Measurements from ENCODE around the gene CDCA4.

CDCA4 gene

GRCh38 chr14:105020815-105021655 lies at the start of gene CDCA4:
TSS of gene CDCA4 (minus strand) at chr14:105021083. CDS start at chr14:105011929, 9,154 bp downstream.
- TF ChIP-seq GATA3 (IDR thresholded peaks at IDR 0.05; ENCODE audit: low read depth, low read length) (no peak), GATA2 (IDR thresholded peaks at IDR 0.05; ENCODE audit: low read depth, low read length) (no peak)

- TF ChIP-seq GATA3 (IDR thresholded peaks at IDR 0.05; ENCODE audit: low read depth, low read length), result no peak
Measured at GRCh38 chr14:105069871-105070759, 49.2 kb upstream of the CDCA4 start.

- TF ChIP-seq GATA3 (IDR thresholded peaks at IDR 0.05; ENCODE audit: low read depth, low read length), result no peak
- no peak for TF ChIP-seq GATA2 (IDR thresholded peaks at IDR 0.05; ENCODE audit: low read depth, low read length)
Measured at GRCh38 chr14:105069522-105069870, 48.6 kb upstream of the CDCA4 start.

GRCh38 chr14:105068818-105069217 lies 47.9 kb upstream of the CDCA4 start:
- no peak for TF ChIP-seq GATA3 (IDR thresholded peaks at IDR 0.05; ENCODE audit: low read depth, low read length)
- no peak for TF ChIP-seq GATA2 (IDR thresholded peaks at IDR 0.05; ENCODE audit: low read depth, low read length)

- TF ChIP-seq GATA3 (IDR thresholded peaks at IDR 0.05; ENCODE audit: low read depth, low read length) (no peak), GATA2 (IDR thresholded peaks at IDR 0.05; ENCODE audit: low read depth, low read length) (no peak)
Measured at GRCh38 chr14:105067969-105068301, 47.1 kb upstream of the CDCA4 start.

GRCh38 chr14:105067140-105067968 lies 46.5 kb upstream of the CDCA4 start:
- TF ChIP-seq GATA3 (IDR thresholded peaks at IDR 0.05; ENCODE audit: low read depth, low read length) (no peak), GATA2 (IDR thresholded peaks at IDR 0.05; ENCODE audit: low read depth, low read length) (no peak)

GRCh38 chr14:105066240-105067071 lies 45.6 kb upstream of the CDCA4 start:
- TF ChIP-seq GATA3 (IDR thresholded peaks at IDR 0.05; ENCODE audit: low read depth, low read length), result no peak
- no peak for TF ChIP-seq GATA2 (IDR thresholded peaks at IDR 0.05; ENCODE audit: low read depth, low read length)

GRCh38 chr14:105065280-105066228 lies 44.7 kb upstream of the CDCA4 start, which contains the start of gene GPR132:
TSS of gene GPR132 (minus strand) at chr14:105065430. CDS start at chr14:105055420, 10,010 bp downstream.
- TF ChIP-seq GATA2 (IDR thresholded peaks at IDR 0.05; ENCODE audit: low read depth, low read length) (no peak), GATA3 (IDR thresholded peaks at IDR 0.05; ENCODE audit: low read depth, low read length) (no peak)

- TF ChIP-seq GATA2 (IDR thresholded peaks at IDR 0.05; ENCODE audit: low read depth, low read length) (no peak), GATA3 (IDR thresholded peaks at IDR 0.05; ENCODE audit: low read depth, low read length) (no peak)
Measured at GRCh38 chr14:105064721-105065143, 43.8 kb upstream of the CDCA4 start.

- TF ChIP-seq GATA2 (IDR thresholded peaks at IDR 0.05; ENCODE audit: low read depth, low read length), result no peak
- TF ChIP-seq GATA3 (IDR thresholded peaks at IDR 0.05; ENCODE audit: low read depth, low read length), result no peak
Measured at GRCh38 chr14:105064001-105064400, 43.1 kb upstream of the CDCA4 start.

GRCh38 chr14:105063056-105063455 lies 42.2 kb upstream of the CDCA4 start:
- TF ChIP-seq GATA3 (IDR thresholded peaks at IDR 0.05; ENCODE audit: low read depth, low read length) (no peak), GATA2 (IDR thresholded peaks at IDR 0.05; ENCODE audit: low read depth, low read length) (no peak)

GRCh38 chr14:105062048-105062433 lies 41.2 kb upstream of the CDCA4 start:
- no peak for TF ChIP-seq GATA3 (IDR thresholded peaks at IDR 0.05; ENCODE audit: low read depth, low read length)
- no peak for TF ChIP-seq GATA2 (IDR thresholded peaks at IDR 0.05; ENCODE audit: low read depth, low read length)

All from SH-SY5Y (cell line).